GM19324 (cell line): ENCODE data around the gene RNASE8.

Source experiments
- ATAC-seq: cut with Tn5 transposase; IDR thresholded peaks from one replicate; pipeline ENCODE4 v1.9.1; 2021; ENCODE audit warnings: mild to moderate bottlenecking, moderate library complexity; ENCODE audit not compliant: unreplicated experiment, low FRiP score

Gene RNASE8

GRCh38 chr14:21071225-21072030 is 13.8 kb downstream of the RNASE8 start:
- ATAC-seq = peak; percentile 72

- no peak for ATAC-seq
Measured at GRCh38 chr14:21072031-21072473, 14.4 kb downstream of the RNASE8 start.

GRCh38 chr14:21072781-21073339 is 15.2 kb downstream of the RNASE8 start:
- ATAC-seq = no peak

- ATAC-seq = no peak
Measured at GRCh38 chr14:21073921-21074320, 16.3 kb downstream of the RNASE8 start.

- ATAC-seq = no peak
Measured at GRCh38 chr14:21074398-21075272, 17.0 kb downstream of the RNASE8 start.

GRCh38 chr14:21075719-21076437 is 18.3 kb downstream of the RNASE8 start:
- ATAC-seq = no peak

GRCh38 chr14:21077672-21078071 is 20.1 kb downstream of the RNASE8 start:
- ATAC-seq = no peak

- no peak for ATAC-seq
Measured at GRCh38 chr14:21078287-21078686, 20.7 kb downstream of the RNASE8 start.

- no peak for ATAC-seq
Measured at GRCh38 chr14:21078726-21079125, 21.1 kb downstream of the RNASE8 start.

- ATAC-seq = no peak
Measured at GRCh38 chr14:21081521-21082142, 24.0 kb downstream of the RNASE8 start.

- ATAC-seq = no peak
Measured at GRCh38 chr14:21083565-21084325, 26.1 kb downstream of the RNASE8 start.

GRCh38 chr14:21084396-21084795 is 26.8 kb downstream of the RNASE8 start:
- ATAC-seq = no peak

GRCh38 chr14:21084998-21085853 is 27.6 kb downstream of the RNASE8 start:
- no peak for ATAC-seq

- ATAC-seq = no peak
Measured at GRCh38 chr14:21086908-21087293, 29.3 kb downstream of the RNASE8 start.

GRCh38 chr14:21087294-21088091 is 29.9 kb downstream of the RNASE8 start:
- ATAC-seq = no peak

GRCh38 chr14:21088687-21089086 is 31.1 kb downstream of the RNASE8 start:
- ATAC-seq = no peak

GRCh38 chr14:21089271-21089670 is 31.6 kb downstream of the RNASE8 start:
- no peak for ATAC-seq

- ATAC-seq = no peak
Measured at GRCh38 chr14:21089877-21090193, 32.2 kb downstream of the RNASE8 start.
